GM21423 (cell line): ENCODE data around the gene PLPP3.
A peak's percentile ranks its signal among the peaks of the same experiment; 100 is the strongest.

Source experiments
- ATAC-seq: cut with Tn5 transposase; IDR thresholded peaks from one replicate; pipeline ENCODE4 v1.9.1; 2021; ENCODE audit warnings: mild to moderate bottlenecking, moderate library complexity; ENCODE audit not compliant: unreplicated experiment

Gene PLPP3

GRCh38 chr1:56576880-56577405, 2.4 kb downstream of the PLPP3 start:
- no peak for ATAC-seq

DNA sequence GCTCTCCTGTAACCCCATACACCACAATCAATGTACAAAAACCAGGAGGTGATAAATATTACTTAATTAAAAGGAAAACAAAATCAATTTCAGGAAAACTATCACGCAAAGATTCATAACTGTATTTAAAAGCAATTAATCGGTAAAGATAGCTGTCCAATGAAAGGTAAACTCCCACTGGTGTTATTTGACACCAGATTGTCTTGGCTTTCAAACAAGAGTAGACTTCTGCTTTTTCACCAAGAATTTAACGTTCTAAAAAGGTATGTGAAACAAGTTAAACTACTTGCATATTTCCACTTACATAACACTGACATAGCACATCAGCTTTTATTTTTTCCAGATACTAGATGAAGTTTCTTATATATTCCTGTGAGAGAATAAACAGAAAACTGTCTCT, 3.5 kb downstream of the PLPP3 start:
- no peak for ATAC-seq

DNA sequence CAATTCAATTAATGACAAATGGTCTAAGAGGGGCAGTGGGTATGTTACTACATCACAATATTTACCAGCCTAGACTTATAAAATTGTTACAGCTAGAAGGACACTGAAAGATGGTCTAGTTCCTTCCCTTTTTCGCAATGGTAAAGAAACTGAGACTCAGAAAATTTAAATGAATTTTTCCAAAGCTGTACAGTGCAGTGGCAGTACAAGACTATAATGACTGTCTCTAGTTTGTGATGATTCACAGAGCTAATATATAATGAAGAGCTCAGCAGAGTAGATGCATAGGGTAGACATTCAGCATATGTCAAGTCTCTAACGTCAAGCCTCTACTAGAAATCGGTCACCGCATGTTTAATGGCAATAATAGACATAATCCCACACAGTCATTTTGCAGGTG, 4.6 kb downstream of the PLPP3 start:
- ATAC-seq, result no peak

GRCh38 chr1:56573311-56573710, 6.1 kb downstream of the PLPP3 start:
- no peak for ATAC-seq

- ATAC-seq, result no peak
Observed at GRCh38 chr1:56572334-56573050, 6.9 kb downstream of the PLPP3 start.

- ATAC-seq, result no peak
Observed at GRCh38 chr1:56571448-56571847, 7.9 kb downstream of the PLPP3 start.

DNA sequence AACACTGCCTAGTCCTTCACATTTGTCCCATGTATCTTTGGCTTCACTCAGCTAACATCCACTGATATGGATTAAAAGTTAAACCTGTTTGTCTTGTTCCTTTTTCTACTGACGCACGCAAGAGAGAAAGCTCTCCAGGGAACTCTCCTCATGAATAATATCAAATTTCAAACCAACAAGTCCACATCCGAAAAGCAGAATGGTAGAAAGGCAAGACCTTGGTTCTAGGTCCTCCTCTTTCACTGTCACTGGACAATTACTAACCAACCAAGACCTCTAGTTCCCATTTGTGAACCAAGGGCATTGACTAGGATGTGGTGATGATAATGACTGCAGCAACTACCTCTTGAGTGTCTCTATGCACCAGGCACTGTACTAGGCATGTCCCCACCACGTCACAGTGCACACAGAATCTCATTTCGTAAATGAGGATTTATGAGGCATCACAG, 8.4 kb downstream of the PLPP3 start:
- ATAC-seq, result no peak

GRCh38 chr1:56569661-56570060, 9.7 kb downstream of the PLPP3 start:
- ATAC-seq, result no peak

DNA sequence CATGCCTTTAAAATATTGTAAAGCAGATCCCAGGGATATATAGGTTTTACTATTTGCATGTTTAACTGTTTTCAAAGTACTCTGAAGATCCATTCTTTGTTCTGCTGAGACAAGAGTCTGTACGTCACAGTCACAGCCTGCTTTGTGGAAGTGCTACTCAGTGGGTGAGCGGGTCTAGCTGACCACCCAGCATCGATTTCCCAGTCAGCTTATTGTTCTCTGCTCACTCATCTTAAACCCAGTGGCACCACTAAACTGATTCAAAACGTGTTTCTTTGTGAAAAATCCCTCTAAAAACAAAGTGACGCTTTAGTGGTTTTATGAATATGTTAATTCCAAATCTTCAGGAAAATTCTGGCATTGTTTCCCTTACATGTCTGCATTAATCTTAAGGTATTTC, 12.4 kb downstream of the PLPP3 start:
- ATAC-seq, result no peak

- ATAC-seq, result no peak
Observed at GRCh38 chr1:56566061-56566744, 13.2 kb downstream of the PLPP3 start.

- ATAC-seq, result no peak
Observed at GRCh38 chr1:56564615-56565014, 14.7 kb downstream of the PLPP3 start.

DNA sequence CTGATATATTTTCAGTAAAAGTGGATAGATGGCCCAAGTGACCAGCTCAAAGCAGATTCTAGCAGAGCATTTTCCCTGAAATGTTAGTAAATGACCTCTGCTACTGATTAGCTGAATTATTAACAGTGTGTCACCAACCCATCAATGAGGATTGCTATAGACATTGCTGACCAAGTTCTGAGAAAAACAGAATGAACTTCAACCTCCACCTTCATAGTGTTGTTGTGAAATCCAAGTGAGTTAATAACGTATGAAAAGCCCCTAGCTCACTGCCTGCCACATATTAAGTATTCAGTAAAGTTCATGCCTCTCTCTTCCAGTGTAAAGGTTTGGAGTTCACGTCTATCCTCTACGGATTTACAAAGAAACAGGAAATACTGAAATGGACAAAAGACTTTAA, 15.8 kb downstream of the PLPP3 start:
- no peak for ATAC-seq

DNA sequence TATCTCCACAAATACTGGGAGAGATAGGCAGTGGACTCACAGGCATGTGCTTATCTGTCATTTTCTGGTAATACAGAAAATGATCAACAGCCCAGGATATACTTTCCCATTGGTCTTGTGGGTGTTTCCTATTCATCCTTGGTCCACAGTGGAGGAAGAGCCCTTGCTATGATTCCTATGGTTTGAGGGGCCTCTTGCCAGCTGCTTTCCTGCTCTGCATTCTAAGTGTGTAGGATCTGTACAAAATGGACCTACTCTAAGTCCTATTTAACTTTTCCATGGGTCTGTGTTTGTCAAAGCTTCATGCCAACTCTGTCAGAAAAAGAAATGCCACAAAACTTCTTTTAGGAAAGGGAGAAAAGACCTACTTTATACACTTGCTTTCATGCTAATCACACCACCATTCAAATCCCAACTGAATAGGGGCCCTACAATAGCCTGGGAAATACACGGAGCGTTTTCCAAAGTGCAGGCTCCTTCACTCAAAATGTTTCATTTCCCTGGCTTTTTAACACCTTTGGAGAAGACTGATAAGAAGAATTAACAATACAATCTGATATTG, 16.4 kb downstream of the PLPP3 start:
- no peak for ATAC-seq

GRCh38 chr1:56561227-56562019, 17.9 kb downstream of the PLPP3 start:
- ATAC-seq, result peak; percentile 40

GRCh38 chr1:56557746-56558145, 21.6 kb downstream of the PLPP3 start:
- ATAC-seq, result no peak

DNA sequence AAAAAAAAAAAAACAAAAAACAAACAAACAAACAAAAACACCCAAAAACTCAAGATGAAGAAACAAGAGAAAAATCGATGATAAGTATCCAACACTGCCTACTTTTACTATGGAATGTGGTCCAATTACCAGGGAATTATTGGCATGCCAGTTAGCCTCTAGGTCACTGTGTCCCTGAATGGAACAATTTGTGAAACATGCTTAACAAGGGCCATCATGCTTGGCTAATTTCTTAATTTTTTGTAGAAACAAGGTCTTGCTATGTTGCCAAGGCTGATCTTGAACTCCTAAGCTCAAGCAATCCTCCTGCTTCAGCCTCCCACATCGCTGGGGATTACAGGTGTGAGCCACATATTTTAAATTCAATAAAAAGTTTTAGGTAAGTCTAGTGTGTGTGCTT, 23.9 kb downstream of the PLPP3 start:
- no peak for ATAC-seq

DNA sequence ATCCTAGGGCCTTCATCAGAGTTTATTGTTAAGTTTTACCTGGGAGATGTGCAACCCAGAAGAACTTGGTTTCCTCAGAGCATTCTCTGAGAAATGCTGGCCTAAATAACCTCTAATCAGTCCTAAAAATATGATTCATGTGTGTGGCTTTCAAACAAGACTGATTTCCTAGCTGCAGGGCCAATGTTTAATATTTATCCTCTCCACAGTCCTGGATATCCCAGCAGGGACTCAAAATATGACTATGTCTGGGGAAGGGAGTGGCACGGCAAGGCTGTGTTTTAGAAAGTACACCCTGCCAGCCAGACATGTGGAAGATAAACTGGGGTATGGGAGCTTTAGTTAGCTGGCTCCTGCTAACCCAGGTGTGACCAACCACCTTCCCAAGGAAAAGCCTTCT, 26.3 kb downstream of the PLPP3 start:
- ATAC-seq, result no peak

GRCh38 chr1:56552349-56552748, 27.0 kb downstream of the PLPP3 start:
- ATAC-seq, result no peak

GRCh38 chr1:56551691-56552090, 27.7 kb downstream of the PLPP3 start:
- ATAC-seq, result no peak

DNA sequence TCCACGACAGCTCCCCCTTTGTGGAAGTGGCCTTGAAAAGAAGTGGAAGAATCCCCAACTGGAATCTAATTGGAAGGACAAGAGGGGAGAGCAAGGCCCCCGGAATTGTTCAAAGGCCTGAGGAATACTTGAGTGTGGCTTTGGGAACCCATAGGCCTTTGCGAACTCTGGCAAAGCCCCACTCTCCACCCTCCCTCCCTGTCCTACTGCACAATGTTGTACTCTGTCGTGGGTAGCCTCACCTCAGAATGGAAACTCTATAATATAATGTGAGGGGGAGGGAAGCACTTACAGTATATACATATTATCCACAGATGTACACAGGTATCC, 28.5 kb downstream of the PLPP3 start:
- ATAC-seq, result no peak

GRCh38 chr1:56550138-56550858, 29.1 kb downstream of the PLPP3 start:
- no peak for ATAC-seq
